ENCODE results near the gene FHAD1. TPM values are rescaled to one million over a fixed set of nuclear protein-coding genes. Genes with fewer than 3 reads are reported as not detected.

FHAD1 gene
- total and polyA plus RNA-seq, 2 of the 13 experiments (the other 11 are each of a cell fraction or from before 2014, with no cell fraction given) = not detected

DNA sequence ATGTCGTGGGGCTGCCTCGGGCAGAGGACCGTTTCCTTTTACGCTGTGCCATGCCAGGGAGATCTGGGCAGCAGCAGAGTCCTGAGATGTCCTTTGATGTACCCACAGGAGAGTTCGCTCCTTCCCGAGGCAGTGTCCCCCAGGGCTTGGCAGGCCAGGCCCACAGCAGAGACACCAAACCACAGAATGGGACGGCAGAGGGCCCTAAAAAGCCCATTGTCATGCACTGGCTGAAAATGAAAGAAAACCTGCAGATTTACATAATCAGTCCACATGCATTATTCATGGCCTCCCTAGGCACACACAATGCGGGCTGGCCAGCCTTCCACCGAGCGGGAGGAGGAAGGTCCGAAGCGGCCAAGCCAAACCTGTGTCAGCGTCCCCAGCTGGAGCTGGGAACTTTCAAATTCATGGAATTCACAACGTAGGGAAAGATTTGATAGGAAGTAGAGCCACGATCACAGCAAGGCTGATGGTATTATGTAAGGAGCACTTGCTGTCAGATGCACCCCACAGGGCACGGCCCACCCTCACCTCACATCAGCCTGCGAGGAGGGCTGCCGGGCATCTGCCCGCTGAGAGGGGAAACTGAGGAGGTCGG lies 137.4 kb downstream of the FHAD1 start:
- BruUV-seq (replicated peaks) = no TSS peak
- Histone ChIP-seq H3K36me3 (replicated peaks in 1 of 2; ENCODE audit: control insufficient read depth in 1 of 2, insufficient read depth in 2 of 2, low read length in 2 of 2) (no peaks in the 10 kb centered on the region), H3K9me3 (ENCODE audit: low read length) (no peaks in the 10 kb centered on the region), H3K4me2 (ENCODE audit: low read depth, low read length) (peak overlapping the region; percentile 44; the same call in 1 of the 2 replicates), H3K4me3 (replicated peaks in 1 of 3; ENCODE audit: insufficient read depth in 1 of 3, low read depth in 2 of 3, low read length in 3 of 3) (0 out of 6 replicates have a peak overlapping the region, but pooled peaks of 1 of the 3 experiments have one; percentile 4), H2AFZ (ENCODE audit: low read length) (no peak overlapping the region), H3K4me1 (ENCODE audit: insufficient read depth, low read length) (peaks cover 8% of the 10 kb centered on the region; the same call in 1 of the 2 replicates), H4K20me1 (ENCODE audit: insufficient read depth, low read length) (no peaks in the 10 kb centered on the region), H3K9ac (ENCODE audit: insufficient read depth, low read depth, low read length) (no peak overlapping the region), H3K27ac (ENCODE audit: extremely low read length, insufficient read depth, low read length) (no peak overlapping the region), H3K27me3 (ENCODE audit: control insufficient read depth in 1 of 2, insufficient read depth in 2 of 2, low read length in 2 of 2) (peaks cover 7 to 74% of the 10 kb centered on the region in 2 experiments; a peak in 4 of 5 replicates), H3K79me2 (ENCODE audit: insufficient read depth, low read length) (no peaks in the 10 kb centered on the region)
- DNase-seq (ENCODE audit: low spot score) (no peak), FAIRE-seq (no peak), ATAC-seq (peak; percentile 40)
- intact Hi-C loops (cut with micrococcal nuclease; ENCODE audit: unreplicated experiment) (no loop called here), in situ Hi-C loops (cut with HindIII; ENCODE audit: extremely low pct_ligation_motif_present, low pct_unique_long_range_greater_than_20kb) (no loop called here)
- CTCF ChIA-PET (ENCODE audit: low intra/inter-chr PET ratio, low total read pairs) = no interaction called here
- POLR2A ChIA-PET = no interaction called here
- WGBS (ENCODE audit: low lambda C conversion rate) = 33% methylated on average over 17 of the region's 20 CpGs
- TF ChIP-seq ATF1 (CRISPR knock-in tag; IDR thresholded peaks at IDR 0.05) (no peak), ZNF430 (CRISPR knock-in tag; IDR thresholded peaks at IDR 0.05) (no peak), ZNF234 (CRISPR knock-in tag; conservative IDR thresholded peaks at IDR 0.05) (no peak), CENPT (CRISPR knock-in tag; IDR thresholded peaks at IDR 0.05; ENCODE audit: low read depth) (no peak), KDM5B (CRISPR knock-in tag; IDR thresholded peaks at IDR 0.05; ENCODE audit: borderline replicate concordance) (no peak), XBP1 (CRISPR knock-in tag; IDR thresholded peaks at IDR 0.05) (no peak), ATRX (CRISPR knock-in tag; IDR thresholded peaks at IDR 0.05; ENCODE audit: borderline replicate concordance) (no peak), IKZF1 (IDR thresholded peaks at IDR 0.05) (no peak), MIER2 (CRISPR knock-in tag; IDR thresholded peaks at IDR 0.05) (no peak), CEBPG (CRISPR knock-in tag; IDR thresholded peaks at IDR 0.05) (no peak), MTA1 (CRISPR knock-in tag; IDR thresholded peaks at IDR 0.05; ENCODE audit: borderline replicate concordance) (no peak), NCOA2 (CRISPR knock-in tag; IDR thresholded peaks at IDR 0.05) (no peak), HNF4A (CRISPR knock-in tag; IDR thresholded peaks at IDR 0.05) (no peak), POLR2AphosphoS5 (IDR thresholded peaks at IDR 0.05; ENCODE audit: low read depth, low read length) (no peak)
- TF ChIP-seq, protein P1, sequence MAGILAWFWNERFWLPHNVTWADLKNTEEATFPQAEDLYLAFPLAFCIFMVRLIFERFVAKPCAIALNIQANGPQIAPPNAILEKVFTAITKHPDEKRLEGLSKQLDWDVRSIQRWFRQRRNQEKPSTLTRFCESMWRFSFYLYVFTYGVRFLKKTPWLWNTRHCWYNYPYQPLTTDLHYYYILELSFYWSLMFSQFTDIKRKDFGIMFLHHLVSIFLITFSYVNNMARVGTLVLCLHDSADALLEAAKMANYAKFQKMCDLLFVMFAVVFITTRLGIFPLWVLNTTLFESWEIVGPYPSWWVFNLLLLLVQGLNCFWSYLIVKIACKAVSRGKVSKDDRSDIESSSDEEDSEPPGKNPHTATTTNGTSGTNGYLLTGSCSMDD (CRISPR knock-in tag; IDR thresholded peaks at IDR 0.05) = no peak
- TF ChIP-seq, protein P2, sequence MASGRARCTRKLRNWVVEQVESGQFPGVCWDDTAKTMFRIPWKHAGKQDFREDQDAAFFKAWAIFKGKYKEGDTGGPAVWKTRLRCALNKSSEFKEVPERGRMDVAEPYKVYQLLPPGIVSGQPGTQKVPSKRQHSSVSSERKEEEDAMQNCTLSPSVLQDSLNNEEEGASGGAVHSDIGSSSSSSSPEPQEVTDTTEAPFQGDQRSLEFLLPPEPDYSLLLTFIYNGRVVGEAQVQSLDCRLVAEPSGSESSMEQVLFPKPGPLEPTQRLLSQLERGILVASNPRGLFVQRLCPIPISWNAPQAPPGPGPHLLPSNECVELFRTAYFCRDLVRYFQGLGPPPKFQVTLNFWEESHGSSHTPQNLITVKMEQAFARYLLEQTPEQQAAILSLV (CRISPR knock-in tag; IDR thresholded peaks at IDR 0.05; ENCODE audit: borderline replicate concordance) = no peak
- TF ChIP-seq, protein P3, sequence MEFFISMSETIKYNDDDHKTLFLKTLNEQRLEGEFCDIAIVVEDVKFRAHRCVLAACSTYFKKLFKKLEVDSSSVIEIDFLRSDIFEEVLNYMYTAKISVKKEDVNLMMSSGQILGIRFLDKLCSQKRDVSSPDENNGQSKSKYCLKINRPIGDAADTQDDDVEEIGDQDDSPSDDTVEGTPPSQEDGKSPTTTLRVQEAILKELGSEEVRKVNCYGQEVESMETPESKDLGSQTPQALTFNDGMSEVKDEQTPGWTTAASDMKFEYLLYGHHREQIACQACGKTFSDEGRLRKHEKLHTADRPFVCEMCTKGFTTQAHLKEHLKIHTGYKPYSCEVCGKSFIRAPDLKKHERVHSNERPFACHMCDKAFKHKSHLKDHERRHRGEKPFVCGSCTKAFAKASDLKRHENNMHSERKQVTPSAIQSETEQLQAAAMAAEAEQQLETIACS (CRISPR knock-in tag; IDR thresholded peaks at IDR 0.05) = no peak
- TF ChIP-seq, protein P4, sequence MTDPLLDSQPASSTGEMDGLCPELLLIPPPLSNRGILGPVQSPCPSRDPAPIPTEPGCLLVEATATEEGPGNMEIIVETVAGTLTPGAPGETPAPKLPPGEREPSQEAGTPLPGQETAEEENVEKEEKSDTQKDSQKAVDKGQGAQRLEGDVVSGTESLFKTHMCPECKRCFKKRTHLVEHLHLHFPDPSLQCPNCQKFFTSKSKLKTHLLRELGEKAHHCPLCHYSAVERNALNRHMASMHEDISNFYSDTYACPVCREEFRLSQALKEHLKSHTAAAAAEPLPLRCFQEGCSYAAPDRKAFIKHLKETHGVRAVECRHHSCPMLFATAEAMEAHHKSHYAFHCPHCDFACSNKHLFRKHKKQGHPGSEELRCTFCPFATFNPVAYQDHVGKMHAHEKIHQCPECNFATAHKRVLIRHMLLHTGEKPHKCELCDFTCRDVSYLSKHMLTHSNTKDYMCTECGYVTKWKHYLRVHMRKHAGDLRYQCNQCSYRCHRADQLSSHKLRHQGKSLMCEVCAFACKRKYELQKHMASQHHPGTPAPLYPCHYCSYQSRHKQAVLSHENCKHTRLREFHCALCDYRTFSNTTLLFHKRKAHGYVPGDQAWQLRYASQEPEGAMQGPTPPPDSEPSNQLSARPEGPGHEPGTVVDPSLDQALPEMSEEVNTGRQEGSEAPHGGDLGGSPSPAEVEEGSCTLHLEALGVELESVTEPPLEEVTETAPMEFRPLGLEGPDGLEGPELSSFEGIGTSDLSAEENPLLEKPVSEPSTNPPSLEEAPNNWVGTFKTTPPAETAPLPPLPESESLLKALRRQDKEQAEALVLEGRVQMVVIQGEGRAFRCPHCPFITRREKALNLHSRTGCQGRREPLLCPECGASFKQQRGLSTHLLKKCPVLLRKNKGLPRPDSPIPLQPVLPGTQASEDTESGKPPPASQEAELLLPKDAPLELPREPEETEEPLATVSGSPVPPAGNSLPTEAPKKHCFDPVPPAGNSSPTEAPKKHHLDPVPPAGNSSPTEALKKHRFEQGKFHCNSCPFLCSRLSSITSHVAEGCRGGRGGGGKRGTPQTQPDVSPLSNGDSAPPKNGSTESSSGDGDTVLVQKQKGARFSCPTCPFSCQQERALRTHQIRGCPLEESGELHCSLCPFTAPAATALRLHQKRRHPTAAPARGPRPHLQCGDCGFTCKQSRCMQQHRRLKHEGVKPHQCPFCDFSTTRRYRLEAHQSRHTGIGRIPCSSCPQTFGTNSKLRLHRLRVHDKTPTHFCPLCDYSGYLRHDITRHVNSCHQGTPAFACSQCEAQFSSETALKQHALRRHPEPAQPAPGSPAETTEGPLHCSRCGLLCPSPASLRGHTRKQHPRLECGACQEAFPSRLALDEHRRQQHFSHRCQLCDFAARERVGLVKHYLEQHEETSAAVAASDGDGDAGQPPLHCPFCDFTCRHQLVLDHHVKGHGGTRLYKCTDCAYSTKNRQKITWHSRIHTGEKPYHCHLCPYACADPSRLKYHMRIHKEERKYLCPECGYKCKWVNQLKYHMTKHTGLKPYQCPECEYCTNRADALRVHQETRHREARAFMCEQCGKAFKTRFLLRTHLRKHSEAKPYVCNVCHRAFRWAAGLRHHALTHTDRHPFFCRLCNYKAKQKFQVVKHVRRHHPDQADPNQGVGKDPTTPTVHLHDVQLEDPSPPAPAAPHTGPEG (CRISPR knock-in tag; IDR thresholded peaks at IDR 0.05) = no peak

All from HepG2 (cell line).